Left ventricle myocardium inferior (tissue), 1 donor: ENCODE results near the gene SBK2. TPM values are rescaled to one million over a fixed set of nuclear protein-coding genes. Genes with fewer than 3 reads are reported as not detected.

Experiments used
- DNase-seq: peaks from one replicate; pipeline ENCODE4 v3.0.0-alpha.2; 2020
- H3K27ac ChIP-seq: fragments of 200-600 bp; replicated peaks from 2 replicates; pipeline ENCODE4 v1.8.0; 2021
- H3K27me3 ChIP-seq: fragments of 200-600 bp; 2 replicates; pipeline ENCODE4 v1.8.0; 2021; ENCODE audit warnings: low read depth
- H3K36me3 ChIP-seq: fragments of 200-600 bp; 2 replicates; pipeline ENCODE4 v1.8.0; 2021
- H3K4me1 ChIP-seq: fragments of 200-600 bp; 2 replicates; pipeline ENCODE4 v1.8.0; 2021
- H3K4me3 ChIP-seq: fragments of 200-600 bp; 2 replicates; pipeline ENCODE4 v1.8.0; 2021; ENCODE audit warnings: mild to moderate bottlenecking, moderate library complexity
- H3K9me3 ChIP-seq: fragments of 200-600 bp; replicated peaks from 2 replicates; pipeline ENCODE4 v1.8.0; 2021
- CTCF ChIP-seq: fragments of 200-600 bp; IDR thresholded peaks from 2 replicates; pipeline ENCODE4 v1.8.0; 2021; ENCODE audit warnings: antibody characterized with exemption, mild to moderate bottlenecking, borderline replicate concordance
- intact Hi-C: fragments of 100-400 bp; cut with micrococcal nuclease; formaldehyde crosslinking; loops from one replicate; pipeline ENCODE4 v1.11.0; 2022
- total RNA-seq: library from RNA; stranded (reverse); fragmentation: NEBNext Ultra II Directional; extraction: Animal tissue kit (Norgen Biotek cat#: 25700); gene quantifications from one replicate; pipeline ENCODE4 v1.2.1, GENCODE V29; 2021
- donor health status: DM: no; HTN: yes; CAD: no; lungs with severe emphysema.

The SBK2 gene
- total RNA-seq, 1 donor from 2014 or later, result 6.5 TPM

GRCh38 chr19:55525289-55526101 lies 11.4 kb downstream of the SBK2 start:
- peaks cover 15% of the 10 kb centered on the region for H3K27me3 ChIP-seq
- DNase-seq, result no peak
- peaks cover 27% of the 10 kb centered on the region for H3K4me1 ChIP-seq
- intact Hi-C loops, result no loop called here
- peak overlapping the region; percentile 81 for H3K27ac ChIP-seq
- TF ChIP-seq CTCF, result no peak
- no peaks in the 10 kb centered on the region for H3K36me3 ChIP-seq
- H3K9me3 ChIP-seq, result no peaks in the 10 kb centered on the region
- peak overlapping the region; percentile 38 for H3K4me3 ChIP-seq

- intact Hi-C loops, result no loop called here
- no peaks in the 10 kb centered on the region for H3K9me3 ChIP-seq
- no peak overlapping the region for H3K27ac ChIP-seq
- TF ChIP-seq CTCF, result no peak
- no peak overlapping the region for H3K4me3 ChIP-seq
- no peaks in the 10 kb centered on the region for H3K27me3 ChIP-seq
- H3K4me1 ChIP-seq, result peaks cover 23% of the 10 kb centered on the region
- no peak for DNase-seq
- H3K36me3 ChIP-seq, result no peaks in the 10 kb centered on the region
These were observed 16.1 kb downstream of the SBK2 start for GRCh38 chr19:55520691-55521292.

GRCh38 chr19:55519451-55520311 lies 17.3 kb downstream of the SBK2 start:
- Histone ChIP-seq H3K9me3 (no peaks in the 10 kb centered on the region), H3K4me3 (no peak overlapping the region), H3K27me3 (no peaks in the 10 kb centered on the region), H3K27ac (no peak overlapping the region), H3K36me3 (no peaks in the 10 kb centered on the region), H3K4me1 (peaks cover 20% of the 10 kb centered on the region)
- intact Hi-C loops, result loop anchor here (5.0 kb wide), 1 partner anchor 88 kb away; the partner anchor contains the start of gene ZNF865
- DNase-seq, result no peak
- no peak for TF ChIP-seq CTCF

- H3K4me3 ChIP-seq, result peak overlapping the region; percentile 69
- H3K27me3 ChIP-seq, result peaks cover 5% of the 10 kb centered on the region
These were observed 19.9 kb downstream of the SBK2 start for GRCh38 chr19:55516878-55517620.

More at GRCh38 chr19:55516878-55517620, 19.9 kb downstream of the SBK2 start:
- peak; percentile 94 for DNase-seq
- peak; percentile 86 for TF ChIP-seq CTCF
- intact Hi-C loops, result loop anchor here (5.0 kb wide), 1 partner anchor 90 kb away; the partner anchor contains the start of gene ZNF865
- Histone ChIP-seq H3K4me1 (peaks cover 20% of the 10 kb centered on the region), H3K27ac (peak overlapping the region; percentile 98), H3K36me3 (no peaks in the 10 kb centered on the region), H3K9me3 (no peaks in the 10 kb centered on the region)
